ENCODE results near the gene LSR.

- TF ChIP-seq CTCF (conservative IDR thresholded peaks at IDR 0.05) (no peak), ZFX (IDR thresholded peaks at IDR 0.05) (no peak)
These were observed 19.2 kb upstream of the LSR start for GRCh38 chr19:35229601-35230000.
